Loucy (cell line): ENCODE measurements around the gene RAI14.

Source experiments
- H2AFZ ChIP-seq: fragments of 200-600 bp; sonication (generic); 2 replicates; pipeline ENCODE4 v1.6.0; 2016; ENCODE audit warnings: antibody characterized with exemption, mild to moderate bottlenecking, low read length, moderate library complexity
- H3F3A ChIP-seq: fragments of 200-600 bp; 2 replicates; pipeline ENCODE4 v1.6.0; 2016; ENCODE audit warnings: antibody characterized with exemption, low read depth, mild to moderate bottlenecking
- H3K27me3 ChIP-seq: fragments of 200-600 bp; sonication (generic); 2 replicates; pipeline ENCODE4 v1.6.1; 2014; ENCODE audit warnings: low read length, mild to moderate bottlenecking; ENCODE audit not compliant: insufficient read depth, poor library complexity, severe bottlenecking
- H3K36me3 ChIP-seq: fragments of 200-600 bp; sonication (generic); 2 replicates; pipeline ENCODE4 v1.6.1; 2016; ENCODE audit warnings: low read length; ENCODE audit not compliant: insufficient read depth
- H3K4me1 ChIP-seq: fragments of 200-600 bp; sonication (generic); 2 replicates; pipeline ENCODE4 v1.5.1; 2014; ENCODE audit warnings: low read length, mild to moderate bottlenecking; ENCODE audit not compliant: insufficient read depth, poor library complexity, severe bottlenecking
- H3K4me2 ChIP-seq: fragments of 200-600 bp; sonication (generic); 2 replicates; pipeline ENCODE4 v1.6.0; 2014; ENCODE audit warnings: antibody characterized with exemption, low read length, low read depth, mild to moderate bottlenecking; ENCODE audit not compliant: poor library complexity, severe bottlenecking
- H3K4me3 ChIP-seq: fragments of 200-600 bp; sonication (generic); 2 replicates; pipeline ENCODE4 v1.5.1; 2014; ENCODE audit warnings: low read length, mild to moderate bottlenecking, mixed read lengths; ENCODE audit not compliant: poor library complexity, severe bottlenecking
- H3K79me2 ChIP-seq: fragments of 200-600 bp; sonication (generic); 2 replicates; pipeline ENCODE4 v1.6.1; 2014; ENCODE audit warnings: low read length; ENCODE audit not compliant: insufficient read depth
- H3K9ac ChIP-seq: fragments of 200-600 bp; sonication (generic); 2 replicates; pipeline ENCODE4 v1.6.0; 2014; ENCODE audit warnings: mild to moderate bottlenecking, low read depth, low read length, moderate library complexity; ENCODE audit not compliant: poor library complexity, severe bottlenecking
- H3K9me2 ChIP-seq: fragments of 200-600 bp; sonication (generic); replicated peaks from 2 replicates; pipeline ENCODE4 v1.6.1; 2016; ENCODE audit warnings: low read depth, low read length, mixed read lengths
- H3K9me3 ChIP-seq: fragments of 200-600 bp; sonication (generic); 2 replicates; pipeline ENCODE4 v1.6.1; 2014; ENCODE audit warnings: mild to moderate bottlenecking, antibody characterized with exemption, low read length, low read depth; ENCODE audit not compliant: insufficient read depth
- H4K20me1 ChIP-seq: fragments of 200-600 bp; sonication (generic); 2 replicates; pipeline ENCODE4 v1.6.0; 2014; ENCODE audit warnings: antibody characterized with exemption, low read length, mild to moderate bottlenecking; ENCODE audit not compliant: insufficient read depth, poor library complexity, severe bottlenecking
- EZH2phosphoT487 ChIP-seq: fragments of 200-600 bp; IDR thresholded peaks from 2 replicates; pipeline ENCODE4 v1.6.1; 2018; ENCODE audit warnings: antibody characterized with exemption, mild to moderate bottlenecking, moderate library complexity, borderline replicate concordance
- TF ChIP-seq, protein P1 (sequence below): fragments of 200-600 bp; sonication (generic); conservative IDR thresholded peaks from 2 replicates; pipeline ENCODE4 v1.5.1; 2014; ENCODE audit warnings: mild to moderate bottlenecking, antibody characterized with exemption, low read length

Gene RAI14

GRCh38 chr5:34843497-34843896, 187.4 kb downstream of the RAI14 start:
- no peak overlapping the region for H3K4me3 ChIP-seq
- H3K27me3 ChIP-seq: no peaks in the 10 kb centered on the region
- peaks cover 17% of the 10 kb centered on the region for H3K4me1 ChIP-seq
- TF ChIP-seq EZH2phosphoT487: no peak
- TF ChIP-seq, protein P1, sequence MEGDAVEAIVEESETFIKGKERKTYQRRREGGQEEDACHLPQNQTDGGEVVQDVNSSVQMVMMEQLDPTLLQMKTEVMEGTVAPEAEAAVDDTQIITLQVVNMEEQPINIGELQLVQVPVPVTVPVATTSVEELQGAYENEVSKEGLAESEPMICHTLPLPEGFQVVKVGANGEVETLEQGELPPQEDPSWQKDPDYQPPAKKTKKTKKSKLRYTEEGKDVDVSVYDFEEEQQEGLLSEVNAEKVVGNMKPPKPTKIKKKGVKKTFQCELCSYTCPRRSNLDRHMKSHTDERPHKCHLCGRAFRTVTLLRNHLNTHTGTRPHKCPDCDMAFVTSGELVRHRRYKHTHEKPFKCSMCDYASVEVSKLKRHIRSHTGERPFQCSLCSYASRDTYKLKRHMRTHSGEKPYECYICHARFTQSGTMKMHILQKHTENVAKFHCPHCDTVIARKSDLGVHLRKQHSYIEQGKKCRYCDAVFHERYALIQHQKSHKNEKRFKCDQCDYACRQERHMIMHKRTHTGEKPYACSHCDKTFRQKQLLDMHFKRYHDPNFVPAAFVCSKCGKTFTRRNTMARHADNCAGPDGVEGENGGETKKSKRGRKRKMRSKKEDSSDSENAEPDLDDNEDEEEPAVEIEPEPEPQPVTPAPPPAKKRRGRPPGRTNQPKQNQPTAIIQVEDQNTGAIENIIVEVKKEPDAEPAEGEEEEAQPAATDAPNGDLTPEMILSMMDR: no peak
- no peaks in the 10 kb centered on the region for H3K9me2 ChIP-seq
- H3K9ac ChIP-seq: no peak overlapping the region
- H3K36me3 ChIP-seq: no peaks in the 10 kb centered on the region
- H4K20me1 ChIP-seq: no peaks in the 10 kb centered on the region
- H3K4me2 ChIP-seq: no peak overlapping the region
- H3K9me3 ChIP-seq: no peaks in the 10 kb centered on the region
- no peaks in the 10 kb centered on the region for H3K79me2 ChIP-seq
- 0 out of 2 replicates have a peak, but pooled peaks cover 2% of the 10 kb centered on the region for H3F3A ChIP-seq
- H2AFZ ChIP-seq: no peak overlapping the region

DNA sequence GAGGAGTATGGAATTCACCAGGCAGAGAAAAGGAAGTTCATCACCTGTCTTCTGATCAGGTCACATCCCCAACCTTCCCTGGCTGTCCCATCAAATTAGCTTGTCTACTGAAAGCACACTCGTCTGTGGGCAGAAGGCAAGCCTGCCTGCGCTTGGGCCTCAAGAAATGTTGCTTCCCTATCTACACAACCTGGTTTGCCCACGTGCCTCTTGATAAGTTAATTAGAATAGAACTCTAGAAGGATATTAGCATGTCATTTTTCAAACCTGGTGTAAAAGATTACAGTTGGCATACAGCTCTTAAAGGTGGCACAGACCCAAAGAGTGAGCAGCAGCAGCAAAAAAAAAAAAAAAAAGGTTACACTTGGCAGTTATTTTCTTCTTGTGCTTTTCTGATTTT, 188.0 kb downstream of the RAI14 start:
- H3K9ac ChIP-seq: no peak overlapping the region
- H3K4me3 ChIP-seq: no peak overlapping the region
- no peaks in the 10 kb centered on the region for H3K79me2 ChIP-seq
- TF ChIP-seq, protein P1: no peak
- no peak for TF ChIP-seq EZH2phosphoT487
- H3K27me3 ChIP-seq: no peaks in the 10 kb centered on the region
- no peak overlapping the region for H3K4me2 ChIP-seq
- no peak overlapping the region for H2AFZ ChIP-seq
- H3K9me2 ChIP-seq: no peaks in the 10 kb centered on the region
- peaks cover 15% of the 10 kb centered on the region for H3K4me1 ChIP-seq
- H3K36me3 ChIP-seq: no peaks in the 10 kb centered on the region
- no peaks in the 10 kb centered on the region for H3K9me3 ChIP-seq
- 0 out of 2 replicates have a peak, but pooled peaks cover 2% of the 10 kb centered on the region for H3F3A ChIP-seq
- H4K20me1 ChIP-seq: no peaks in the 10 kb centered on the region

DNA sequence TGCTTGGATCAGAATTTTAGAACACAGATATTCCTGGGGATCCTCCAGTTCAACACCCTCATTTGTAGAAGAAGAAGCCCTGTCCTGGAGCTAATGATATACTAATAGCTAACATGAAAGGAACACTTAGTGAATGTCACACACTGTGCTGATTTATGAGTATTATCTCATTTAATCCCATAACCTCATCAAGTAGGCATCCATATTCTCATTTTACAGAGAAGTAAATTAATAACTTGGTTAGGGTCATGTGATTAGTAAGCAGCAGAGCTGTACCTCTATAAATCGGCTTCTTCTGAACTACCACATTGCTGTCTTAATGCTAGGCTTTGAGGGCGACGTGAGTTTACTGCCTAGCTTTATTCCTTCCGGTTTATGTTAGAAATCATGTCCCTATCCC, 188.9 kb downstream of the RAI14 start:
- Histone ChIP-seq H3K9ac (no peak overlapping the region), H3K27me3 (no peaks in the 10 kb centered on the region), H3K79me2 (no peaks in the 10 kb centered on the region), H3K4me1 (peaks cover 15% of the 10 kb centered on the region), H3F3A (0 out of 2 replicates have a peak, but pooled peaks cover 2% of the 10 kb centered on the region), H3K9me3 (no peaks in the 10 kb centered on the region), H4K20me1 (no peaks in the 10 kb centered on the region), H3K9me2 (no peaks in the 10 kb centered on the region), H3K36me3 (no peaks in the 10 kb centered on the region), H3K4me2 (no peak overlapping the region), H2AFZ (no peak overlapping the region), H3K4me3 (no peak overlapping the region)
- TF ChIP-seq EZH2phosphoT487: no peak
- TF ChIP-seq, protein P1: no peak
